HEK293 (cell line): ENCODE results near the gene LRP1B.

Experiments
- ZNF10 ChIP-seq: fragments of 450-650 bp; formaldehyde crosslinking; IDR thresholded peaks from 2 replicates; pipeline ENCODE4 v1.5.1; 2017; ENCODE audit warnings: missing biosample characterization, missing genetic modification characterization
- ZNF138 ChIP-seq: fragments of 450-650 bp; formaldehyde crosslinking; IDR thresholded peaks from 2 replicates; pipeline ENCODE4 v1.5.1; 2016; ENCODE audit warnings: missing biosample characterization, missing genetic modification characterization, borderline replicate concordance
- ZNF791 ChIP-seq: fragments of 450-650 bp; formaldehyde crosslinking; IDR thresholded peaks from 2 replicates; pipeline ENCODE4 v1.5.1; 2016; ENCODE audit warnings: missing biosample characterization, missing genetic modification characterization
- TF ChIP-seq, protein P1 (sequence below): fragments of 450-650 bp; formaldehyde crosslinking; IDR thresholded peaks from 2 replicates; pipeline ENCODE4 v1.5.1; 2016; ENCODE audit warnings: missing biosample characterization, missing genetic modification characterization
- TF ChIP-seq, protein P2 (sequence below): fragments of 450-650 bp; formaldehyde crosslinking; IDR thresholded peaks from 2 replicates; pipeline ENCODE4 v1.5.1; 2016; ENCODE audit warnings: missing biosample characterization, missing genetic modification characterization
- TF ChIP-seq, protein P3 (sequence below): fragments of 450-650 bp; formaldehyde crosslinking; IDR thresholded peaks from 2 replicates; pipeline ENCODE4 v1.5.1; 2016; ENCODE audit warnings: missing biosample characterization, missing genetic modification characterization, borderline replicate concordance

DNA sequence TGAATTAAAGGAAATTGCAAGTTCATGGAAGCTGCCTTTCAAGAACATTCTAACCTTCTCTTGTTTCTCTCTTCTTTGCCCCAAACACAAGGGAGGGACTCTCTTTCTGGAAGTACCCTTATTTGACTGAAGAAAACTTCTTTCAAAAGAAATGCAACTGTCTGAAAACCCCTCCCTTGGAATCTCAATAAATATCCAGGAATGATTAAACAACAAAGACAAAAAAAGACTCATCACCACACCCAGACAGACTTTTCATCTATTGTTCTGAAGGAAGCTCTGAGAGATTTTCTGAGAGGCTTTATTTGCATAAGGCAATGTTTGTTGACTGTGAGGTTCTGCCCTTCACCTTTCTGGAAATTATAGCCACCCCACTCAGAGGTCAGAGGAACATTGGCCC is 1260.9 kb downstream of the LRP1B start:
- TF ChIP-seq, protein P1, sequence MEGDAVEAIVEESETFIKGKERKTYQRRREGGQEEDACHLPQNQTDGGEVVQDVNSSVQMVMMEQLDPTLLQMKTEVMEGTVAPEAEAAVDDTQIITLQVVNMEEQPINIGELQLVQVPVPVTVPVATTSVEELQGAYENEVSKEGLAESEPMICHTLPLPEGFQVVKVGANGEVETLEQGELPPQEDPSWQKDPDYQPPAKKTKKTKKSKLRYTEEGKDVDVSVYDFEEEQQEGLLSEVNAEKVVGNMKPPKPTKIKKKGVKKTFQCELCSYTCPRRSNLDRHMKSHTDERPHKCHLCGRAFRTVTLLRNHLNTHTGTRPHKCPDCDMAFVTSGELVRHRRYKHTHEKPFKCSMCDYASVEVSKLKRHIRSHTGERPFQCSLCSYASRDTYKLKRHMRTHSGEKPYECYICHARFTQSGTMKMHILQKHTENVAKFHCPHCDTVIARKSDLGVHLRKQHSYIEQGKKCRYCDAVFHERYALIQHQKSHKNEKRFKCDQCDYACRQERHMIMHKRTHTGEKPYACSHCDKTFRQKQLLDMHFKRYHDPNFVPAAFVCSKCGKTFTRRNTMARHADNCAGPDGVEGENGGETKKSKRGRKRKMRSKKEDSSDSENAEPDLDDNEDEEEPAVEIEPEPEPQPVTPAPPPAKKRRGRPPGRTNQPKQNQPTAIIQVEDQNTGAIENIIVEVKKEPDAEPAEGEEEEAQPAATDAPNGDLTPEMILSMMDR = no peak
- TF ChIP-seq ZNF138 (tag by site-specific recombination) (no peak), ZNF10 (no peak), ZNF791 (no peak)
- TF ChIP-seq, protein P2, sequence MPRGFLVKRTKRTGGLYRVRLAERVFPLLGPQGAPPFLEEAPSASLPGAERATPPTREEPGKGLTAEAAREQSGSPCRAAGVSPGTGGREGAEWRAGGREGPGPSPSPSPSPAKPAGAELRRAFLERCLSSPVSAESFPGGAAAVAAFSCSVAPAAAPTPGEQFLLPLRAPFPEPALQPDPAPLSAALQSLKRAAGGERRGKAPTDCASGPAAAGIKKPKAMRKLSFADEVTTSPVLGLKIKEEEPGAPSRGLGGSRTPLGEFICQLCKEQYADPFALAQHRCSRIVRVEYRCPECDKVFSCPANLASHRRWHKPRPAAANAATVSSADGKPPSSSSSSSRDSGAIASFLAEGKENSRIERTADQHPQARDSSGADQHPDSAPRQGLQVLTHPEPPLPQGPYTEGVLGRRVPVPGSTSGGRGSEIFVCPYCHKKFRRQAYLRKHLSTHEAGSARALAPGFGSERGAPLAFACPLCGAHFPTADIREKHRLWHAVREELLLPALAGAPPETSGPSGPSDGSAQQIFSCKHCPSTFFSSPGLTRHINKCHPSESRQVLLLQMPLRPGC = no peak
- TF ChIP-seq, protein P3, sequence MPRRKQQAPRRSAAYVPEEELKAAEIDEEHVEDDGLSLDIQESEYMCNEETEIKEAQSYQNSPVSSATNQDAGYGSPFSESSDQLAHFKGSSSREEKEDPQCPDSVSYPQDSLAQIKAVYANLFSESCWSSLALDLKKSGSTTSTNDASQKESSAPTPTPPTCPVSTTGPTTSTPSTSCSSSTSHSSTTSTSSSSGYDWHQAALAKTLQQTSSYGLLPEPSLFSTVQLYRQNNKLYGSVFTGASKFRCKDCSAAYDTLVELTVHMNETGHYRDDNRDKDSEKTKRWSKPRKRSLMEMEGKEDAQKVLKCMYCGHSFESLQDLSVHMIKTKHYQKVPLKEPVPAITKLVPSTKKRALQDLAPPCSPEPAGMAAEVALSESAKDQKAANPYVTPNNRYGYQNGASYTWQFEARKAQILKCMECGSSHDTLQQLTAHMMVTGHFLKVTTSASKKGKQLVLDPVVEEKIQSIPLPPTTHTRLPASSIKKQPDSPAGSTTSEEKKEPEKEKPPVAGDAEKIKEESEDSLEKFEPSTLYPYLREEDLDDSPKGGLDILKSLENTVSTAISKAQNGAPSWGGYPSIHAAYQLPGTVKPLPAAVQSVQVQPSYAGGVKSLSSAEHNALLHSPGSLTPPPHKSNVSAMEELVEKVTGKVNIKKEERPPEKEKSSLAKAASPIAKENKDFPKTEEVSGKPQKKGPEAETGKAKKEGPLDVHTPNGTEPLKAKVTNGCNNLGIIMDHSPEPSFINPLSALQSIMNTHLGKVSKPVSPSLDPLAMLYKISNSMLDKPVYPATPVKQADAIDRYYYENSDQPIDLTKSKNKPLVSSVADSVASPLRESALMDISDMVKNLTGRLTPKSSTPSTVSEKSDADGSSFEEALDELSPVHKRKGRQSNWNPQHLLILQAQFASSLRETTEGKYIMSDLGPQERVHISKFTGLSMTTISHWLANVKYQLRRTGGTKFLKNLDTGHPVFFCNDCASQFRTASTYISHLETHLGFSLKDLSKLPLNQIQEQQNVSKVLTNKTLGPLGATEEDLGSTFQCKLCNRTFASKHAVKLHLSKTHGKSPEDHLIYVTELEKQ (tag by site-specific recombination) = no peak
